ENCODE data around the gene RAB35.

Gene RAB35

DNA sequence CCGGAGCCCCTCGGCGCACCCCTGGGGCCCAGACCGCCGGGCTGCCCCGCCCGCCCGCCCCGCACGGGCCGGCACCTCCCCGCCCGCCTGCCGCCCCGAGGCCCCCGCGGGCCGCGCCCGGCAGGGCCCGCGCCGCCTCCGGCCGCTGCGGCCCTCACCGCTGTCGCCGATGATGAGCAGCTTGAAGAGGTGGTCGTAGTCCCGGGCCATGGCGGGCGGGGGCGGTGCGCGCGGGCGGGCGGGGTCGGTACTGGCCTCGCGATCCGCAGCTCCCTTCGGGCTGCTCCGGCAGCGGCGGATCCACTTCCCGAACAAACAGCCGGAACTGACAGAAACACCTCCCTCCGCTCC lies at the start of gene RAB35:
Gene RAB35 (minus strand): TSS at position 313 of the 351 bp plus-strand sequence. CDS start 103 bp downstream, at position 210.
- no peak for DNase-seq

DNA sequence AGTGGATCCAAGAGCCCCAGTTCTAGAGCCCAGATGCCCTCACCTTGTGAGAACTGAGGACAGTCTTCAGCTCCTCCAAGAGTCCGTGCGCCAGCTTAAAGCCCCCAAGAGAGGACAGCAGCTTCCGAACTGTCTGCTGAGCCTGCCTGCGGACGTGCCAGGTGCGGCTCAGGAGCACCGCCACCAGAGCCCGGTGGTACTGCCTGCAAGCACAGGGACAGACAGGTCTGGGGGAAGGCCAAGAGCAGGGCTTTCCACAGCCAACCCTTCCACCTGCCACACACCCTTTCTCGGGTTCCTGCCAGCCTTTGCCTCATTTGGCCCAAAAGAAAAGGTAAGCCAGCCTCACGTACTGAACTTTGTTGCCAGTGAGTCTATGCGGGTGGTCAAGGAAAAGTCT lies 47.7 kb upstream of the RAB35 start:
- DNase-seq = no peak

DNA sequence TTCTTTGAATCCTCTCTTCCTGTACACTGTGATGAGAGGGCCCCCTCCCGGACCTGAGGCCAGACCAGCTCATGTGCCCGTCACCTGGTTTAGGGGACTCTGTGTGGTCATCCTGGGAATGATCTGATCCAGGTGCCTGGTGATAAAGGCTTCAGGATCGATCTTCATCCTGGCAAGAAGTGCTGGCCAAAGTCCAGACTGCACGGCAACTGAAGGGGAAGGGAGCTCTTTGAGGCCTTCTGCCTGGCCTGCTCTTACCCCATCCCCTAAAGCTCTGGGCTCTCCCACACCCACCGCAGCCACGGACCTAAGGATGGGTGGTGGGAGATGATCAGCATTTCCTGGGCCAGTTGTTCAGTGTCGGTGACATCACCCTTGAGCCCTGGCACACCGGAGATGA lies 46.2 kb upstream of the RAB35 start:
- DNase-seq = no peak

DNA sequence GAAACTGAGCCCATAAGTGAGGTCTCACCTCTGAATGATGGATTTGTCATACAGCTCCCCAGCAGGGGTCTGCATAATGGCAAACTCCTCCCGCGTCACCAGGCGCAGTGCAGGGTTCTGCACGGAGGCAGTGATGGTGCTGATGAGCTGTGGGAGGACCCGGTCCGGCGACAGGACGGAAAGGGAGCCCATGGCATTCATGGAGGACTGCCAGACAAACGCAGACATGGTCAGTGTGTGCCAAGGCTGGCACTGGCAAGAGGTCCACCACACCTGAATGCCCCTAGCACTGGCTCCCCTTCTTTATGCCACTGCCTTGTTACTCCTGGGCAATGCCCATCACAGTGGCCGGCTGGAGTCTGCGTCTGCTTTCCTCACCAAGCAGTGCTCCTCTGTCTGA lies 45.3 kb upstream of the RAB35 start:
- DNase-seq = no peak

- DNase-seq = no peak
Observed at GRCh38 chr12:120159509-120160237, 43.1 kb upstream of the RAB35 start.

GRCh38 chr12:120158351-120158750 lies 41.8 kb upstream of the RAB35 start:
- no peak for DNase-seq

- no peak for DNase-seq
Observed at GRCh38 chr12:120157678-120158077, 41.1 kb upstream of the RAB35 start.

DNA sequence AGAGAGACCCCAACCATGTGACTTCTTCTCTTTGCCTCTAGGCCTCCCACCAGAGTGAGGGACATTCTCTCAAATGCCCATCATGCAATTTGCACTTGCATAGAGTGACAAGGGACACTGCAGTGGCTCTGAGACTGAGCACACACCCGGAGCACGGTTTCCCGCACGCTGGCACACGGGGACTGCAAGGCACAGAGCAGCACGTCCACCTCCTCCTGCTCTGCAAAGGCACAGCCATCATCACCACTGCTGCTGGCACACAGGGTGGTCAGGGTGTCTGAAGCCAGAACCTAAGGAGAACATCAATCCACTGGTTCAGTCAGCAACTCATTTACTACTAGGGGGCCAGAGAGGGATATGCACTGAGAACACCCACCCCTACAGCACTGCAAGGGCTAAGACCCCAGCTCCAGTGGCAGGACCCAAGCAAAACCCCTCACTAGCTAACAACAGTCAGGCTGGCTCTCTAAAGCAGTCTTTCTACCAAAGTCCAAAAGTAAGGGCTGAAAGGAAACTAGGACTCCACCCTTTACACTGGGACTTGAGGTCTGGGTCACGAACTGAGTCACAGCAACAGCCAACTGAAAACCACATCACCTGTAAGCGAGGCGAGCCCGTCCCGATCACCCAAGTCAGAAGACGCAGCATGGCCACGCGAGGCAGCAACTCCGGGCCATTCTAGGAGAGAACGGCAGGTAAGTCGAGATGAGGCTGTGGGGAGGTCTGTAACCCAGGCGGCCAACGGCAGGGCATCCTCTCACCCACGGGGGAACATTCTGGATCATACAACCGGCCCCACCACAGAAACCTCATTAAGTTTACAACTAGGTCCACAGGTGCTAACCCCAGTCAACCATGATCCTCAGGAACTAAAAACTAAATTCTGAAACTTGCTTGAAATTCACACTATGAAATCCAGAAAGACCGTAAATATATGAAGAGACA lies 40.0 kb upstream of the RAB35 start:
- DNase-seq = no peak

DNA sequence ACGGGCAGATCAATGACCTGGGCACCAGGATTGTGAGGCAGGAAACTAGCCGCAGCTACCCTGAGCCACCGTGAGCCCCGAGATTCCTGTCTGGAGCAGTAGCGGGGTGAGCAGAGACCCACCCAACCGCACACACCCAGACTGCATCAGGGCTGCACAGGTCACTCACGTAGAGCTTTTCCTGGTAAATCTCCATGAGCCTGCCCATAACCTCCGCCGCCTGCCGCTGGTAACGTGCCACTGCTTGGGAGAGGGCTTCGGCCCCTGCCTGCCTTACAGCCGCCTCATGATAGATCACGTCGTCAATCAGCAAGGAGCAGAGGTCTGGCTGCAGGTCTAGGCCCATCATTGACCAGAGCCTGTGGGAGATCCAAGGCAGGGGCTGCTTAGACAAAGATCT lies 38.5 kb upstream of the RAB35 start:
- DNase-seq = no peak

GRCh38 chr12:120150919-120151525 lies 34.5 kb upstream of the RAB35 start:
- no peak for DNase-seq

DNA sequence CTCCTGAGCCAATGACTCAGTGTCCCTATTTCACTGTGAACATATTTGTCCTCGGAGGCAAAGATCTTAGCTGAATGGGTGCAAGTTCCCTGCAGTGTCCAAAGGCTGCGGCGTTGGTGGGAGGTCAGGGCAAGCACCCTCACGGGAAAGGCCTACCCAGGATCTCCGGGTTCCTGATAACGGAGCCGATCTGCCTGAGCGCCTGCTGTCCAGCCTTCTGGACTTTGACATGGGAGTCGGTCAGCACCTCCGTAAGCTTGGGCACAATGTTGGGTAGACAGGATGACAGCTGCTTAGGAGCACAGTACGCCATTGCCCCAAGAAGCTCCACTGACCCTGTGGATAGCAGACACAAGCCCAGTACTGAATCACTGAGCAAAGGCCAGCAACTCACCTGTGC lies 31.5 kb upstream of the RAB35 start:
- no peak for DNase-seq

DNA sequence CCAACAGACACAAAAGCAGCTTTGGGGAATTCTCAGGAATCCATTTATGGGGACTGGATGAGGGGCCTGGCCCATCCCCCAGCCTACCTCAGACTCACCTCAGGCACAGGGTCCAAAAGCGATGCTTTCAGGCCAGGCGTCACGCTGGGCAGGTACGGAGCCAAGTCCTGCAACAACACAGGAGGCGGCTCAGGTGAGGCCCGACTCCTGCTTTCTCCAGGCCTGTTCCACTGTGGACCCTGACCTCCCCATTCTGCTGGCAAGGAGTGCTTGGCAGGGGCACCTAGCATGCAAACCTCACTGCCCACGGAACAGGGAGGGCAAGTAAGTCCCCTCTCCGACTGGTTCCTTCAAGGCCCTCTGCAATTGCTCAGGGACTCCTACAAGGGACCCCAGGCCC lies 28.6 kb upstream of the RAB35 start:
- DNase-seq = no peak

DNA sequence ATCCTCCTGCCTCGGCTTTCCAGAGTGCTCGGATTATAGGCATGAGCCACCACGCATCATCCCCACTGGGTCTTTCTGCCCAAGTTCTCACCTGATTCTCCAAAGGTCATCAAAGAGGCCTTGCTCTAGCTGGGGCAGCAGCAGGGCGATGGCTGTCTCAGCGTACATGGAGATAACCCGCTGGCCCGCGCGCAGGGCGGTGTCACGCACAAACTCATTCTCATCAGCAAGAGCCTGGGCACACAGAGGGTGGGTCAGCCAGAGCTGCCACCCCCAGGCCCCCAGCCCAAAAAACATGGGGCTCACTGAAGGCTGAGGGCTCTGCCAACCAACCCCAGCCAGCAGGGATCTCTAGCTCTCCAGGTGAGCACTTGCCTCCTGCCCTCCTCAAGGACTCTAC lies 27.7 kb upstream of the RAB35 start:
- no peak for DNase-seq

DNA sequence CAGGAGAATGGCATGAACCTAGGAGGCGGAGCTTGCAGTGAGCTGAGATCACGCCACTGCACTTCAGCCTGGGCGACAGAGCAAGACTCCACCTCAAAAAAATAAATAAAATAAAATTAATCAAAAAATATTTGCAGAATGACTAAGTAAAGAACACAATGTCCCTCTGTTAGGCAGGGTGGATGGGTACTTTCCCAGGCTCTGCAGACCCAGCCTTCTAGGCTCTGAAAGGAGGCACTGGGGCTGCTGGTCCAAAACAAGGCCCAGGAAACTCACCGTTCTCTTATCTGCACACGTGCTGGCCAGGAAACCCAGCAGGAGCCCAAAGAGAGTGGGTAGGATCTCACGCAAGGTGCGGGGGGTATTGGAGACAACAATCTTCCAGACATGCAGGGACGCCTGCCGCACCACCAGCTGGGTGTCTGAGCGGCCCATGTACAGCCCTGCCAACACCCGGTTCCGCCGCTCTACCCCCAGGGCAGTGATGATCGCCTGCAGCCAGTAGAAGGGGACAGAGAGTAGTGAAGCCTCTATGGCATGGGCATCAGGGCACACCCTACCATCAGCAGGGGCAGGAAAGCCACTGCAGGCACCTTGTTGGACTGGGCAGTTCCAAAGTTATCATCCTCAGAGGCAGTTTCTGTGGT lies 25.8 kb upstream of the RAB35 start:
- DNase-seq = no peak

DNA sequence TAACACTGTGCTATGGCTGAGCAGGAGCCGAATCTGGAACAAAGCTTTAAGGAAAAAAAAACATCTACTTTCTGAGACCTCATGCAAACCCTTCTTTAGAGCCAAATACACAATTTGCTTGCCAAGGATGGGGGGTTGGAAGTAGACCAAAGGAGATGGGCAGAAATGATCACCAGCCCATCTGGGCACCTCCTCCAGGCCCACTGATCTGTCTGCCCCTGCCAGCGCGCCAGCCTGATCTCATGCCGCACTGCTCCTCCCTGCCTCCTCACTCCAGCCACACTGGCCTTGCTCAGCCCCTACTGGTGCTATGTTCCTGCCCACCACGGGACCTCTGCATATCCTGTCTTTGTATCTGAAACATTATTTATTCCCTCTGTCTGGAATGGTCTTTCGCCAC lies 24.8 kb upstream of the RAB35 start:
- no peak for DNase-seq

- DNase-seq = no peak
Observed at GRCh38 chr12:120140603-120141002, 24.1 kb upstream of the RAB35 start.

DNA sequence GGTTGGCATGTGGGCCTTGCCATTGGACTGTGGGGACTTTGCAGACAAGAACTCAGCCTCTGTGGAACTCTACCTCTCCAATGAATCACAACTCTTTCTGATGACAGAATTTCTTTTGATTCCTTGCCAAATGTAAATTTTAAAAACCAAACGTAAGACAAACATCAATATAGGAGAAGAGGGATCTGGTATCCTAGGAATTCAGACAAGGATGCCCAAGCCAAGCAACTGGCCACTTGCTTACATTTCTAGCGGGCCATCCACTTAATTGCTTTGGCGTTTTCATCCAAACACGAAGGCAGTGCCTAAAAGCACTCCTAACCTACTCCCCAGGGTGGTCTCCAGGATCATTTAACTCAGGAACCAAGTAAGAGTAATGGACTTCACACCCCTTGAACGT lies 23.4 kb upstream of the RAB35 start:
- no peak for DNase-seq

DNA sequence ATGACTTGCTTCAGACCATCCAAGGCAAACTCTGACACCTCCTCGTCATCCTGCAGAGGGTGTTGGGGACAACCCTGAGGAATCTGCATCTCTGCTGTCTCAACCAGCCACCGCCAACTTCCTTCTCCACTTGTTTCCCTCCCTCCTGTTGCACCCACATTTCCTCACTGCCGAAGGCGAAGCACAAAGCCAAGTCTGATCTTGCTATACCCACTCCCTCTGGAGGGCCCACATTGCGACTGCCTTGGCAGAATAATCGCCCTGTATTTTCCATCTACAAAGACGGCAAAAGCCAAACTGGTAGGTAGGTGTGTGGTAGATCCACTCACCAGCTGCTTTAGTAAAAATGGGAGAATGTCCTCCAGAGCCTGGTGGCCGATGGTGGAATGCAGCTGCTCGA lies 21.8 kb upstream of the RAB35 start:
- DNase-seq = no peak

GRCh38 chr12:120137833-120138232 lies 21.3 kb upstream of the RAB35 start:
- DNase-seq = no peak

DNA sequence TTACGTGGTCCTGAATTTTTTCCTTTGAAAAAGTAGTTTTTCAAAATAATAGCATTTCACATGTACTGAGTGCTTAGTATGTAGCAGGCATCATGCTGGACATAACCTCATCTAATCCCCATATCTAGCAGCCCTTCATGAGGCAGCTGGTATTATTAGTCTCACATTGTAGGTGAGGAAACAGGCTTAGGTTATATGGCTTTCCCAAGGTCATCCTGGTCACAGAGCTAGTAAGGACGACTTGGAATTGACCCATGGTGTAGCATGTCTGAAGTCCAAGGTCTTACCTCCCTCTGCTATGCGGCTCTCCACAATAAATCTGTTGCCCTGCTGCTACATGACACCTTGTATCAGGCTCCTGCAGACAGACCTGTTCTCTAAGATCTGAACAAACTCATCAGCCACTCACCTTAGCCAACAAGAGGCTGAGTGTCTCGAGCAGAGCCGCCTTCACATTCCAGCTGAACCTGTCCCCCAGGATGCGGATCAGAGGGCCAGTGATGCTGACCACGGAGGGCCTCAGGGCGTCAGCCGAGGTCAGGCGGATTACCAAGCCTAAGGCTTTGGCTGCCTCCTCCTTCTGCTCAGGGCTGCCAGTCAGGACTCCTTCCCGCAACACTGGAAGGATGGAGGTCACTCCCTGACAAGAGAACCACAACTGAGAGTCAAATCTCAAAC lies 19.7 kb upstream of the RAB35 start:
- DNase-seq = no peak

DNA sequence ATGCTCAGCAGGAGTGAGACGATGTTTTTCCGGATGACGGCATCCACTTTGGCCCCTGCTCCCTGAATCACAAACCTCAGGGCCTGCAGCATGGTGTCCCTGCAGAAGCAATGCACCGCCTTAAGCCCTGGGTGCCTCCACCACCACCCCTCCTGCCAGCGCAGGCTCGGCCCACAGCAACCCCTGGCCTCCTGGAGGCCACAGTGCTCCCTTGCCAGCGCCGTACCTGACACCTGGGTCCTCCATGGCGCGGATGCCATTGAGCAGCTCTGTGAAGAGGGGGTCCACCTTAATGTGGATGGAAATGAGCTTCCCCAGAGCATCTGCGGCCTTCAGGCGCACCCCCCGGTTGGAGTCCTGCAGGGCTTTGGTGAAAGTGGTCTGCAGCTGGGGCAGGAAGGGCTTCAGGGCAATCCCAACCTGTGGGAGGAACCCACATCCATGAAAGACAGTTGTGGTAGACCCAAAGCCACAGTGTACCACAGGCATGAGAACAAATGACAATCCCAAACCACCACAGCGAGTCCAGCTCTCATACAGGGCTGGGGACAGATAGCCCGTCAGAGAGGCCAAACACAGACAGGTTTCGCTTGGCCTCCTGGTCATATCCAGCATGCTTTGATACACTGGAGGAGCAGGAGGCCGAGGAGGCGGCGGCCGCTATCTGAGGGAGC lies 17.9 kb upstream of the RAB35 start:
- DNase-seq = no peak

DNA sequence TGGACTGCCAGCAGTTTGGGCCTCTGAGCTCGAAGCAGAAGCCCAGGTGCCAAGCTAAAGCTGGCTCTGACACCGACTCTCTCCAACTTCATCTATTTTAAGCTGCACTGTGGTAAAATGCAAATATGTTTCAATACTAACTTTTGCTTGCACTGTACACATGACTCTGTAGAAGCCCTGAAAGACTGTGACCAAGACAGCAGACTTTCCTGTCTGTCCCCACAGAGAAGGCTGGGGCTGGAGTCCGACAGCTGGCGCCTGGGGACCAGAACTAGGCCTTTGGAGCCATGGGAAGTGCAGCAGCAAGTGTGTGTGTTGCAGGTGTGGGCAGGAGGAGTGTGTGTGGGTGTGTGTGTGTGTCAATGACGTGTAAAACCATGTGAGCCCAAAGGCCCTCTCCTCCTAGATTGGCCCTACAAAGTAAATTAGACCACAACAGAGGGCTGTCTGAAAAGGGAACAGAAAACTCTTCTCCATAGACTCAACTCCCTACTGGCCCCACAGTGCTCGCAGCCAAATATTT lies 16.4 kb upstream of the RAB35 start:
- no peak for DNase-seq

Measured in CD4-positive, alpha-beta T cell treated with Interleukin-4 for 1 hour (primary cell).